Measurements from ENCODE around the gene PATL1.
"Not testable (repeated sequence)": the region's sequence is repeated elsewhere in the genome, so short reads cannot be mapped to it uniquely, and the experiment has no call there.

The PATL1 gene

DNA sequence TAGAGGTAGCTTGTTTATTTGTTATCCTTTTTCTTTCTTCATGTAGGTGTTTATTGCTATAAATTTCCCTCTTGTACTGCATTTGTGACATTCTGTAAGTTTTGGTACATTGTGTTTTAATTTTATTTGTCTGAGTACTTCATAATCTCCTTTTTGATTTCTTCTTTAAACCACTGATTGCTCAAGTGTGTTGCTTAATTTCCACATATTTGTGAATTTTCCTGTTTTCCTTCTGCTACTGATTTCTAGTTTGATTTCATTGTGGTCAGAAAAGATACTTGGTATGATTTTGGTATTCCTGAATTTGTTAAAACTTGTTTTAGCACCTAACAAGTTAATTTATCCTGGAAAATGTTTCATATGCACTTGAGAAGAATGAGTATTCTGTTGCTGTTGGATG lies 29.7 kb upstream of the PATL1 start:
- no peaks in the 10 kb centered on the region for H3K79me2 ChIP-seq (ENCODE audit: insufficient read depth, low read depth)
- H3K4me3 ChIP-seq (IDR thresholded peaks at IDR 0.05; ENCODE audit: insufficient read depth, low read depth, low read length): no peak overlapping the region
- no peak overlapping the region for H2AFZ ChIP-seq (ENCODE audit: low read depth)
- H3K27me3 ChIP-seq (ENCODE audit: insufficient read depth, low read depth): no peaks in the 10 kb centered on the region
- no peak overlapping the region for H3K27ac ChIP-seq
- H3K9ac ChIP-seq: no peak overlapping the region
- no peaks in the 10 kb centered on the region for H3K4me1 ChIP-seq (ENCODE audit: low read depth, poor library complexity, severe bottlenecking)
- H4K20me1 ChIP-seq (ENCODE audit: insufficient read depth): no peaks in the 10 kb centered on the region
- no peak for TF ChIP-seq CTCF (conservative IDR thresholded peaks at IDR 0.05; ENCODE audit: low read depth, low read length)
- H3K4me2 ChIP-seq: no peak overlapping the region
- H3K36me3 ChIP-seq (ENCODE audit: insufficient read depth): no peaks in the 10 kb centered on the region

- Histone ChIP-seq H3K27ac (no peak overlapping the region), H3K9ac (no peak overlapping the region), H4K20me1 (ENCODE audit: insufficient read depth) (no peaks in the 10 kb centered on the region), H3K79me2 (ENCODE audit: insufficient read depth, low read depth) (no peaks in the 10 kb centered on the region), H3K36me3 (ENCODE audit: insufficient read depth) (no peaks in the 10 kb centered on the region), H3K4me2 (no peak overlapping the region), H3K4me1 (ENCODE audit: low read depth, poor library complexity, severe bottlenecking) (no peaks in the 10 kb centered on the region), H2AFZ (ENCODE audit: low read depth) (no peak overlapping the region), H3K4me3 (IDR thresholded peaks at IDR 0.05; ENCODE audit: insufficient read depth, low read depth, low read length) (no peak overlapping the region), H3K27me3 (ENCODE audit: insufficient read depth, low read depth) (no peaks in the 10 kb centered on the region)
- TF ChIP-seq CTCF (conservative IDR thresholded peaks at IDR 0.05; ENCODE audit: low read depth, low read length): no peak
These were observed 24.1 kb upstream of the PATL1 start for GRCh38 chr11:59692915-59693314.

DNA sequence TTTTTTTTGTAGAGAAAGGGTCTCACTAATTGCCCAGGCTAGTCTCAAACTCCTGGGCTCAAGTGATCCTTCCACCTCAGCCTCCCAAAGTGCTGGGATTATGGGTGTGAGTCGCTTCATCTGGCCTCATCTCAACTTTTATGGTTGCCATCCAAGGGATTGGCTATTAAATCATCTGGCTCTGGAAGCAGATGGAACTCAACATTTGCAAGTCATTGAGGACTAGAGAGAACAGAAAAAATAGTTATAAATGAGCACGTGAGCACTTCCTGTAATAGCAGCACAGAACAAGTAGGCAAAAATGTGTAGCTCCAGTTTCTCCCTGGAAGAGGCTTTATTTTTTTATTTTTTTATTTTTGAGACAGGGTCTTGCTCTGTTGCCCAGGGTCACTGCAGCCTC lies 22.3 kb upstream of the PATL1 start:
- no peaks in the 10 kb centered on the region for H3K36me3 ChIP-seq (ENCODE audit: insufficient read depth)
- H2AFZ ChIP-seq (ENCODE audit: low read depth): no peak overlapping the region
- no peaks in the 10 kb centered on the region for H3K79me2 ChIP-seq (ENCODE audit: insufficient read depth, low read depth)
- H4K20me1 ChIP-seq (ENCODE audit: insufficient read depth): no peaks in the 10 kb centered on the region
- H3K27ac ChIP-seq: no peak overlapping the region
- TF ChIP-seq CTCF (conservative IDR thresholded peaks at IDR 0.05; ENCODE audit: low read depth, low read length): no peak
- no peak overlapping the region for H3K4me2 ChIP-seq
- H3K9ac ChIP-seq: no peak overlapping the region
- H3K4me1 ChIP-seq (ENCODE audit: low read depth, poor library complexity, severe bottlenecking): no peaks in the 10 kb centered on the region
- H3K27me3 ChIP-seq (ENCODE audit: insufficient read depth, low read depth): no peaks in the 10 kb centered on the region
- no peak overlapping the region for H3K4me3 ChIP-seq (IDR thresholded peaks at IDR 0.05; ENCODE audit: insufficient read depth, low read depth, low read length)

DNA sequence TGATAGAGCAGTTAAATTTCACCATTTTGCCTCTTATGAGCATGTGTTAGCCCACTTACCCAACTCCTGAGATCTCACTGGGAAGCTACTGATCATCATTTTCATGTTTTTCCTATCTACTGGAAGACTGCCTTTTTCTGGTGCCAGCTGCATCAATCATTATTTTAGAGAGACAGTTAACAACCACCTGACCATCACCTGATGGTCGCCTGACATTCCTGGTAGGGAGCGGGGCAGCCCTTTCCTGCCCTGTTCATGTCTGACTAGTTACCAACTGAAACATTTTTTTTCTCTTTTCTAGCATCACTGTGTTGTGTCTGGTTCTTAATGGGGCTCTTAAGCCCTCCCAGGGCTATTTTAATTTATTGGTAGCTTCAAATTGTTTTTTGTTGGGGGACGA lies 20.2 kb upstream of the PATL1 start:
- no peaks in the 10 kb centered on the region for H3K36me3 ChIP-seq (ENCODE audit: insufficient read depth)
- H3K27me3 ChIP-seq (ENCODE audit: insufficient read depth, low read depth): no peaks in the 10 kb centered on the region
- no peaks in the 10 kb centered on the region for H4K20me1 ChIP-seq (ENCODE audit: insufficient read depth)
- H3K9ac ChIP-seq: no peak overlapping the region
- TF ChIP-seq CTCF (conservative IDR thresholded peaks at IDR 0.05; ENCODE audit: low read depth, low read length): no peak
- H3K4me3 ChIP-seq (IDR thresholded peaks at IDR 0.05; ENCODE audit: insufficient read depth, low read depth, low read length): no peak overlapping the region
- no peaks in the 10 kb centered on the region for H3K4me1 ChIP-seq (ENCODE audit: low read depth, poor library complexity, severe bottlenecking)
- no peaks in the 10 kb centered on the region for H3K79me2 ChIP-seq (ENCODE audit: insufficient read depth, low read depth)
- no peak overlapping the region for H3K4me2 ChIP-seq
- H3K27ac ChIP-seq: no peak overlapping the region
- H2AFZ ChIP-seq (ENCODE audit: low read depth): no peak overlapping the region

DNA sequence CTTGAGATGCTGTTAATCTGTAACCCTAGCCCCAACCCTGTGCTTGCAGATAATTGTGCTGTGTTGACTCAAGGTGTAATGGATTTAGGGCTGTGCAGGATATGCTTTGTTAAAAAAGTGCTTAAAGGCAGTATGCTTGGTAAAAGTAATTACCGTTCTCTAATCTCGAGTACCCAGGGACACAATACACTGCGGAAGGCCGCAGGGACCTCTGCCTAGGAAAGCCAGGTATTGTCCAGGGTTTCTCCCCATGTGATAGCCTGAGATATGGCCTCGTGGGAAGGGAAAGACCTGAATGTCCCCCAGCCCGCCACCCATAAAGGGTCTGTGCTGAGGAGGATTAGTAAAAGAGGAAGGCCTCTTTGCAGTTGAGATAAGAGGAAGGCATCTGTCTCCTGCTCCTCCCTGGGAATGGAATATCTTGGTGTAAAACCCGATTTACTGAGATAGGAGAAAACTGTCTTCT lies 12.5 kb upstream of the PATL1 start:
- H2AFZ ChIP-seq (ENCODE audit: low read depth); H3K27ac ChIP-seq; H3K4me3 ChIP-seq (IDR thresholded peaks at IDR 0.05; ENCODE audit: insufficient read depth, low read depth, low read length); H3K4me2 ChIP-seq; H3K4me1 ChIP-seq (ENCODE audit: low read depth, poor library complexity, severe bottlenecking); H3K9ac ChIP-seq; H3K79me2 ChIP-seq (ENCODE audit: insufficient read depth, low read depth); H3K36me3 ChIP-seq (ENCODE audit: insufficient read depth); H3K27me3 ChIP-seq (ENCODE audit: insufficient read depth, low read depth); H4K20me1 ChIP-seq (ENCODE audit: insufficient read depth): not testable (repeated sequence)
